GM20431 (cell line): ENCODE results near the gene SLC22A31.
"Not testable (repeated sequence)": the region's sequence is repeated elsewhere in the genome, so short reads cannot be mapped to it uniquely, and the experiment has no call there.

ENCODE experiments used
- in situ Hi-C: fragments of 300-500 bp; cut with MseI, MboI; formaldehyde crosslinking; loops from one replicate; pipeline ENCODE4 v1.15.0; 2020; ENCODE audit warnings: low sequenced_read_pairs; ENCODE audit not compliant: unreplicated experiment

The SLC22A31 gene

DNA sequence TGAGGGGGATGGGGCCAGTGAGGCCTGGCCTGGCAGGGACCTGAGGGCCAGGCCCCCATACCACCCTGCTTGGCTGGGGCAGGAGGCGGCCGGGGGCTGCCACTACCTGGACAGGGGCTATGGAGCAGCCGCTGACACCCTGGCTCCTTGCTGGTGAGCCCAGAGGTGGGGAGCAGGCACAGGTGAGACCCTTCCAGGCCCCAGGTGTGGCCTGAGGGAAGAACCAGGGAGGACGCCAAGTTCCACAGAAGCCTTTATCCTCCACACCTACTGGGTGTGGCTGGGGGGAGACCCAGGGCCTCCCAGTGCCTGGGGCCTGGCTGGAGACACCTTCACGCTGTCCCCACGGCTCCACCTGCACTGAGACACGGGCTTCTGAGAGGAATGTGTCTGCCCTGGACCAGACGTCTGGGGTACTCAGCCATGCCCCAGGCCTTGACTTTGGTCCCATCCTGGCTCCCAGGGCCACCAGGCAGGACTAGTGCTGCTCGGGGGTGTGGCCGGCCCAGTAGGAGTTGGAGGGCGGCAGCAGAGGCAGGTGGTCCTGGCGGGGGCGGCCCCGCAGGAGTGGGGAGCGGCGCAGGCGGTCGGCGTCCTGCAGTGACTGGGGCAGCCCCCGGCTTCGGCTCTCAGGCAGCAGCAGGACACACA lies 4.7 kb downstream of the SLC22A31 start:
- in situ Hi-C loops = no loop called here

DNA sequence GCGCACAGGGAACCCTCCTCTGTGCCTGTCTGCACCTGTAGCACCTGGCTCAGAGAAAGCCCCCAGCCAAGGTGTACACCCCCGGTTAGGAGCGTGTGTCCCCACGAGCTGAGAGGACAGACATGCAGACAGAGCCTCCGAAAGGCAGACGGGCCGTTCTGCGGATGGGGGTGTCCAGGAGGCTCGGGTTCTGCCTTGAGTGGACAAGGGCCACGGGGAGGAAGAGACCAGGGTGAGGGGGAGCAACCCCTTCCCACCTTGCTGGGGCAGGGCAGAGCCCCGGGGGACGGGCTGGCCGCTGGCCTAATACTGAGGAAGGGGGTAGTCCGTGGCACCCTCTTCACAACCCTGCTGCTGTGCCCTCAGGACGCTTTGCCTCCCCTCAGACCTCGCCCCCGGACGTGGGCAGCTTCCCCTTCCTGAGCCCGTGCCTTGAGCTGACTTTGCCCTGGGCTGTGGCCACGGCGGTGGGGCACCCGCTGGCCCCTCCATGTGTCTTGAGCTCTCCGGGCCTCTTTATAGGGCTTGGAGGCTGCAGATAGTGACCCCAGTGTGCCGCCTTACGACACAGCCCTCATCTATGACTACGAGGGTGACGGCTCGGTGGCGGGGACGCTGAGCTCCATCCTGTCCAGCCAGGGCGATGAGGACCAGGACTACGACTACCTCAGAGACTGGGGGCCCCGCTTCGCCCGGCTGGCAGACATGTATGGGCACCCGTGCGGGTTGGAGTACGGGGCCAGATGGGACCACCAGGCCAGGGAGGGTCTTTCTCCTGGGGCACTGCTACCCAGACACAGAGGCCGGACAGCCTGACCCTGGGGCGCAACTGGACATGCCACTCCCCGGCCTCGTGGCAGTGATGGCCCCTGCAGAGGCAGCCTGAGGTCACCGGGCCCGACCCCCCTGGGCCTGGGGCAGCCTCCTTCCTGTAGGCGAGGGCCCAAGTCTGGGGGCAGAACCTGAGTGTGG lies 5.7 kb downstream of the SLC22A31 start:
- in situ Hi-C loops = no loop called here

DNA sequence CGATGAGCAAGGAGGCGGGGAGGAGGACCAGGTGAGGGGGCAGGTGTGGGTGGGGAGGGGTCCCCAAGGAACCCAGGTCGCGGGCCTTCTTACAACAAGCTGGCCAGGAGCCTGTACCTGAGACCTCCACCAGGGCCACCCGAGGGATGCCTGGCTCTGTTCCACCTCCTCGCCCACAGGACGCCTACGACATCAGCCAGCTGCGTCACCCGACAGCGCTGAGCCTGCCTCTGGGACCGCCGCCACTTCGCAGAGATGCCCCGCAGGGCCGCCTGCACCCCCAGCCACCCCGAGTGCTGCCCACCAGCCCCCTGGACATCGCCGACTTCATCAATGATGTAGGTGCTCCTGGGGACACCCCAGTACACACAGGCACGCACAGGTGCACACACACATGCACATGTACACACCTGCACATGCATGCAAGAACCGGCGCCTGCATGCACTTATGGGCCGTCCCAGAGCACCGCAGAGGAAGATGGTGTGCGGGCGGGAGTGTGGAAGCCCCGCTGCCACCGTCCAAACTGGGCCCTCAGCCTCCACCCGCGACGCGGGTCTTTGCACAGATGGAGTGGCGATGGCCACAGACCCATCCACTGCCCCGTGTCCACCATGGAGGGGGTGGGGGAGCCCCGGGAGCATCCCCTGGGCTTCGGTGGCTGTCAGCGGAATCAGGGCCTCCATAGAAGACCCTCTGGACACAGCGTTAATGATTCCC lies 6.6 kb downstream of the SLC22A31 start:
- in situ Hi-C loops = no loop called here

DNA sequence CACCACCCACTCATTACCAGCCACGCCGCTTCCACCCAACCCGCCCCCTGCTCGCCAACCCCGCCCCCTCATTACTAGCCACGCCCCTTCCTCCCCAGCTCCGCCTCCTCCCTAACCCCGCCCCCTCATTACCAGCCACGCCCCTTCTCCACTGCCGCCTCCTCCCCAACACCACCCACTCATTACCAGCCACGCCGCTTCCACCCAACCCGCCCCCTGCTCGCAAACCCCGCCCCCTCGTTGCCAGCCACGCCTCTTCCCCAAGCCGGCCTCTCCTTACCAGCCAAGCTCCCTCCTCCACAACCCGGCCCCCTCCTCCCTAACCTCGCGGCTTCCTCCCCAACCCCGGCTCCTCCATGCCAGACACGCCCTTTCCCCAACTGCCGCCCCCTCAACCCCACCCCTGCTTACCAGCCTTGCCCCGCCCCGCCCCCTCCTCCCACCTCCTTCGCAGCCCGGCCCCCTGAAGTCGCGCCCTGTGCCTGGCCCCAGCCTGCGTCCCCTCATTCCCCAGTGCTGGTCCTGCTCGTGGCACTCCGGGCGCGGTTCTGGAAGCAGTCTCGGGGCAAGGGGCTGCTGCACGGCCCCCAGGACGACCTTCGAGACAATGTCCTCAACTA lies 7.3 kb downstream of the SLC22A31 start:
- in situ Hi-C loops = no loop called here

DNA sequence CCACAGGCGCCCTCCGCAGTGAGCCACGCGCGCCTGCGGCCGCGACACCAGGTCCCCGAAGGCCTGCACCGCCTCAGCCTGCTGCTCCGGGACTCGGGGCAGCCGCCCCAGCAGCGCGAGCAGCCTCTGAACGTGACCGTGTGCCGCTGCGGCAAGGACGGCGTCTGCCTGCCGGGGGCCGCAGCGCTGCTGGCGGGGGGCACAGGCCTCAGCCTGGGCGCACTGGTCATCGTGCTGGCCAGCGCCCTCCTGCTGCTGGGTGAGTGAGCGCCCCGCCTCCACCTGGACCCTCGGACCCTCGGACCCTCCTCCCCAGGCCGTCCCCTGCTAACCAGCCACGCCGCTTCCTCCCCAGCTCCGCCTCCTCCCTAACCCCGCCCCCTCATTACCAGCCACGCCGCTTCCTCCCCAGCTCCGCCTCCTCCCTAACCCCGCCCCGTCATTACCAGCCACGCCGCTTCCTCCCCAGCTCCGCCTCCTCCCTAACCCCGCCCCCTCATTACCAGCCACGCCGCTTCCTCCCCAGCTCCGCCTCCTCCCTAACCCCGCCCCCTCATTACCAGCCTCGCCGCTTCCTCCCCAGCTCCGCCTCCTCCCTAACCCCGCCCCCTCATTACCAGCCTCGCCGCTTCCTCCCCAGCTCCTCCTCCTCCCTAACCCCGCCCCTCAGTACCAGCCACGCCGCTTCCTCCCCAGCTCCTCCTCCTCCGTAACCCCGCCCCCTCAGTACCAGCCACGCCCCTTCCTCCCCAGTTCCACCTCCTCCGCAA lies 8.0 kb downstream of the SLC22A31 start:
- in situ Hi-C loops = not testable (repeated sequence)

DNA sequence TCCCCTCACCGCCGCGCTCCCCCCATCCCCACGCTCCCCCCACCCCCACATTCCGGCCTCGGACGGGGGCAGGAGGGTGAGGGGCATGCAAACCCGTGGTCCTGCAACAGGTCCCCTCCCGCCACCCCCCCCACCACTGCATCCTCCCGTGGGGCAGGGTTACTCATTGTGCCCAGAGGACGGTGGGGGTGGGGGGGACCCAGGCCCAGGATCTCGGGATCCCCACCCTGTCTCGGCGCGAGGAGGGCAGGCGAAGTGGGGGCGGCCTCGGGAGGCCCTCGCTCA lies 8.5 kb downstream of the SLC22A31 start:
- in situ Hi-C loops = no loop called here

DNA sequence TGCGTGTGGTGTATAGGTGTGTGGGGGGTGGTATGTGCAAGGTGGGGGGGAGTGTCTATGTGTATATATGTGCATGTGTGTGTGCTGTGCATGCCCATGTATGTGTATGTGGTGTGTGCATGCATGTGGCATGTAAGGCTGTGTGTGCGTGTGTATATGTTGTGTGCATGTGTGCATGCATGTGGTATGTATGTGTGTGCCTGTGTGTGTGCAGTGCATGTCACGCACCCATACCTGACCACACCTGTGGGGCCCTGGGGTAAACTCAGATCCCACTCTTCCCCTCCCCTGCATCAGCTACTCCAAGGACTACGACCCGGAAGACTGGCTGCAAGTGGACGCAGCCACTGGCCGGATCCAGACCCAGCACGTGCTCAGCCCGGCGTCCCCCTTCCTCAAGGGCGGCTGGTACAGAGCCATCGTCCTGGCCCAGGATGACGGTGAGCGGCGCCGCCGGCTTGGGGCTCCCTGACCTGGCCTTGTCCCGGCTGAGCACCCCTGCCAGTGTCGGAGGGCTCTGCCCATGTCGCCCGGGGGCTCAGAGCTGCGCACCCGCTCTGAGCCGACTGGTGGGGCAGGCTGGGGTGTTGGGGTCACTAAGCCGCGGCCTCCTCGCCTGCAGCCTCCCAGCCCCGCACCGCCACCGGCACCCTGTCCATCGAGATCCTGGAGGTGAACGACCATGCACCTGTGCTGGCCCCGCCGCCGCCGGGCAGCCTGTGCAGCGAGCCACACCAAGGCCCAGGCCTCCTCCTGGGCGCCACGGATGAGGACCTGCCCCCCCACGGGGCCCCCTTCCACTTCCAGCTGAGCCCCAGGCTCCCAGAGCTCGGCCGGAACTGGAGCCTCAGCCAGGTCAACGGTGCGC lies 9.1 kb downstream of the SLC22A31 start:
- in situ Hi-C loops = no loop called here

DNA sequence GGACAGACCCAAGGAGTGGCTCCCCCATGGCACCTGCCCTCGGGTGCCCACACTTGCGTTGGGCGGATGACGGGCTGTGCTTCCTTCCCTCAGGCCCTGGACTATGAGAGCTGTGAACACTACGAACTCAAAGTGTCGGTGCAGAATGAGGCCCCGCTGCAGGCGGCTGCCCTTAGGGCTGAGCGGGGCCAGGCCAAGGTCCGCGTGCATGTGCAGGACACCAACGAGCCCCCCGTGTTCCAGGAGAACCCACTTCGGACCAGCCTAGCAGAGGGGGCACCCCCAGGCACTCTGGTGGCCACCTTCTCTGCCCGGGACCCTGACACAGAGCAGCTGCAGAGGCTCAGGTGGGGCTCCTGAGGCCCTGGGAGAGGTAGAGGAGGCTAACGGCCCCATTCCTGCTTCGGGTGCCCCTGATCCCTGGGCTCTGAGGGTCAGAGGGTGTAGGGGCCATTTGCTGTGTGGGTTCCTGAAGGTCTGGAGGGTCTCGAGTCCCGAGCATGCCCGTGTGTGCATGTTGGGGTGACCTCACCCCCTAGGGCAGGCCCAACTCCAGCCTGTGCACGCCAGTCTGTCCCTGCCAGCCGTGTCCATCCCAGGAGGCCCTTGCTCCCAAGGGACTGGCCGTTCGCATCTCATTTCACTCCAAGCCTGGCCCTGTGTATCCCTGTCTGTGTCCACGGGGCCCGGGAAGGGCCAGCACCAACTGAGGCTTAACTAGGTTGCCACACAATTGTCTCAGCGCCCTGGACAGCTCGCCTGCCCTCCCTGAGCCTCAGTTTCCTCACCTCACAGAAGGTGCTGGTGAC lies 10.0 kb downstream of the SLC22A31 start:
- in situ Hi-C loops = no loop called here

DNA sequence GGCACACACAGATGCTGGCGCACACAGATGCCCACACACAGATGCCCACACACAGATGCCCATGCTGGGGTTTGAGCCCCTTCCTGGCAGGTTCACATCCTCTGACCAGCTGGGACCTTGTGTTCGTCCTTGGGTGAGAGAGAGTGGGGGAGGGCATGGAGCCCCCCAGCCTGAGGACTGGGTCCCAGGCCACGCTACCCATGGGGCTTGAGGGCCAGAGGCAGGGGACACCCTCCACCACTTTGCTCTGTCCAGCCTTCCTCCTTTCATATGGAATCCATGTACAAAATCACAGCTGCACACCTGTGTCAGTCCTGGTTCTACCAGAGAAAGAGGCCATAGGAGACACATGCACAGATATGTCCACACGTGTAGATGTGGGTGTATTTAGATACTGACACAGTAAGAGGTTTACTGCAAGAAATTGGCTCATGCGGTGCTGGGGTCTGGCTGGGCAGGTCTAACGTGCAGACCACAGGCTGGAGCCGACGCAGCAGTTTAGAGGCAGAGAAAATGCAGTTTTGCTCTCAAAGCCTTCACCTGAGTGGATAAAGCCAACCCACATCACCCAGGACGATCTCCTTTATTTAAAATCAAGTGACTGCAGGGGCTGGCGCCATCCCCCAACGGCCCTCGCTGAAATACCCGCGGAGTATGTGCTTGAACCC lies 10.8 kb downstream of the SLC22A31 start:
- in situ Hi-C loops = no loop called here

DNA sequence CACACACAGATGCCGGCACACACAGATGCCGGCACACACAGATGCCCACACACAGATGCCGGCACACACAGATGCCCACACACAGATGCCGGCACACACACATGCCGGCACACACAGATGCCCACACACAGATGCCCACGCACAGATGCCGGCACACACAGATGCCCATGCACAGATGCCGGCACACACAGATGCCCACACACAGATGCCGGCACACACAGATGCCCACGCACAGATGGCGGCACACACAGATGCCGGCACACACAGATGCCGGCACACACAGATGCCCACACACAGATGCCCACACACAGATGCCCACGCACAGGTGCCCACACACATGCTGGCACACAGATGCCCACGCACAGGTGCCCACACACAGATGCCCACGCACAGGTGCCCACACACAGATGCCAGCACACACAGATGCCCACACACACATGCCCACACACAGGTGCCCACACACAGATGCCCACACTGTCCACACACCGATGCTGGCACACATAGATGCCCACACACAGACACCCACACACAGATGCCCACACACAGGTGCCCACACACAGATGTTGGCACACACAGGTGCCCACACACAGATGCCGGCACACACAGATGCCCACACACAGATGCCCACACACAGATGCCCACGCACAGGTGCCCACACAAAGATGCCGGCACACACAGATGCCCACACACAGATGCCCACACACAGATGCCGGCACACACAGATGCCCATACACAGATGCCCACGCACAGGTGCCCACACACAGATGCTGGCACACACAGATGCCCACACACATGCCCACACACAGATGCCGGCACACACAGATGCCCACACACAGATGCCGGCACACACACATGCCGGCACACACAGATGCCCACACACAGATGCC lies 11.6 kb downstream of the SLC22A31 start:
- in situ Hi-C loops = not testable (repeated sequence)

DNA sequence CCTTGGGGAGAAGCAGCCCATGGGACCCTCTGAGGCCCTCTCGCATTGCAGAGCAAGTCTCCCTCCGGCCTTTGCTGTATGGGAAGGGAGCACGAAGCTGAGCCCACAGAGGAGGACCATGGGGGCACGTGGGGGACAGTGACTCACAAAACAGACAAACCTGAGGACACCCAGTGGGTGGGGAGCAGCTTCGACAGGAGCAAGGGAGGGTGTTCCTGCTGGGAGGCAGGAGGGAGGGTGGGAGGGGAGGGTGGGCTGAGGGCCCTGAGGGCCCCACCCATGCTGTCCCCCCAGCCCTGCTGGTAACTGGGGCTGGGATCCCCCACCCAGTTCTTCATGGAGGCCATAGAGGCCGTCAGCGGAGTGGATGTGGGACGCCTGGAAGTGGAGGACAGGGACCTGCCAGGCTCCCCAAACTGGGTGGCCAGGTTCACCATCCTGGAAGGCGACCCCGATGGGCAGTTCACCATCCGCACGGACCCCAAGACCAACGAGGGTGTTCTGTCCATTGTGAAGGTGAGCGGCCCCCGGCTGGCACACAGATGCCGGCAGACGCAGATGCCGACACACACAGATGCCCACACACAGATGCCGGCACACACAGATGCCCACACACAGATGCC lies 12.5 kb downstream of the SLC22A31 start:
- in situ Hi-C loops = no loop called here

DNA sequence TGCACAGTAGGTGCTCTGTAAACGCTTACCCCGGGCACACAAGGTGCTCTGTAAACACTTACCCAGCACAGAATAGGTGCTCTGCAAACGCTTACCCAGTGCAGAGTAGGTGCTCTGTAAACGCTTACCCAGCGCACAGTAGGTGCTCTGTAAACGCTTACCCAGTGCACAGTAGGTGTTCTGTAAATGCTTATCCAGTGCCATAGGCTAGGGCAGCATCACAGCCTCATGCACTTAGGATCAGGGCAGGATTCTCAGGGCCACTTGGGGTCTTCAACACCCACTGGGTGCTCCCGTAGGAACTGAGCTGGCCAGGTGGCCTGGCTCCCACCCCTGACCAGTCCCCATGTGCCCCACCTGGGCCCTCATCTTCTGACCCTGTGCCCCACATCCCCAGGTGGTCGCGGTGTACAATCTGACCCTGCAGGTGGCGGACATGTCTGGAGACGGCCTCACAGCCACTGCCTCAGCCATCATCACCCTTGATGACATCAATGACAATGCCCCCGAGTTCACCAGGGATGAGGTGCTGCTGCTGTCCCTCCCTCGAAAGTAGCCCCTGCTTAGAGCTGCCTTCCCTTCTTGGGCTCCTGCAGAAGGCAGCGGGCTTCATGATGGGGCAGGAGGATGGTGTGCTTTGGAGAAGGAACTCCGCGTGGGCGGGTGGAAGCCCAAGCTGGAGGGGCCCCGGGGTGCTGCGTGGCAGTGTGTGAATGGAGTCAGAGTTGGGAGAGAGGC lies 13.1 kb downstream of the SLC22A31 start:
- in situ Hi-C loops = no loop called here

DNA sequence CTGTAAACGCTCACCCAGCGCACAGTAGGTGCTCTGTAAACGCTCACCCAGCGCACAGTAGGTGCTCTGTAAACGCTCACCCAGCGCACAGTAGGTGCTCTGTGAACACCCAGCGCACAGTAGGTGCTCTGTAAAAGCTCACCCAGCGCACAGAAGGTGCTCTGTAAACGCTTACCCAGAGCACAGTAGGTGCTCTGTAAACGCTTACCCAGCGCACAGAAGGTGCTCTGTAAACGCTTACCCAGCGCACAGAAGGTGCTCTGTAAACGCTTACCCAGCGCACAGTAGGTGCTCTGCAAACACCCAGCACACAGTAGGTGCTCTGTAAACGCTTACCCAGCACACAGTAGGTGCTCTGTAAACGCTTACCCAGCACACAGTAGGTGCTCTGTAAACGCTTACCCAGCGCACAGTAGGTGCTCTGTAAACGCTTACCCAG lies 13.7 kb downstream of the SLC22A31 start:
- in situ Hi-C loops = not testable (repeated sequence)

DNA sequence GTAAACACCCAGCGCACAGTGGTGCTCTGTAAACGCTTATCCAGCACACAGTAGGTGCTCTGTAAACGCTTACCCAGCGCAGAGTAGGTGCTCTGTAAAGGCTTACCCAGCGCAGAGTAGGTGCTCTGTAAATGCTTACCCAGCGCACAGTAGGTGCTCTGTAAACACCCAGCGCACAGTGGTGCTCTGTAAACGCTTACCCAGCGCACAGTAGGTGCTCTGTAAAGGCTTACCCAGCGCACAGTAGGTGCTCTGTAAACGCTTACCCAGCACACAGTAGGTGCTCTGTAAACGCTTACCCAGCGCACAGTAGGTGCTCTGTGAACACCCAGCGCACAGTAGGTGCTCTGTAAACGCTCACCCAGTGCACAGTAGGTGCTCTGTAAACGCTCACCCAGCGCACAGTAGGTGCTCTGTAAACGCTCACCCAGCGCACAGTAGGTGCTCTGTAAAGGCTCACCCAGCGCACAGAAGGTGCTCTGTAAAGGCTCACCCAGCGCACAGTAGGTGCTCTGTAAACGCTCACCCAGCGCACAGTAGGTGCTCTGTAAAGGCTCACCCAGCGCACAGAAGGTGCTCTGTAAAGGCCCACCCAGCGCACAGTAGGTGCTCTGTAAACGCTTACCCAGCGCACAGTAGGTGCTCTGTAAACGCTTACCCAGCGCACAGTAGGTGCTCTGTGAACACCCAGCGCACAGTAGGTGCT lies 14.3 kb downstream of the SLC22A31 start:
- in situ Hi-C loops = not testable (repeated sequence)
